Chondrocyte (in vitro differentiated cells): ENCODE results near the gene UNK. TPM values are rescaled to one million over a fixed set of nuclear protein-coding genes. Genes with fewer than 3 reads are reported as not detected.

Experiments
- DNase-seq: peaks from one replicate; pipeline ENCODE4 v3.0.0; 2021; ENCODE audit warnings: mixed read lengths, low spot score
- H3K27ac Mint-ChIP-seq: one replicate; pipeline ENCODE4 v1.8.0; 2021; ENCODE audit warnings: mild to moderate bottlenecking, moderate library complexity, mixed read lengths; ENCODE audit not compliant: unreplicated experiment
- H3K27me3 Mint-ChIP-seq: 2 replicates; pipeline ENCODE4 v1.8.0; 2021; ENCODE audit warnings: low read depth, mixed read lengths
- H3K36me3 Mint-ChIP-seq: 2 replicates; pipeline ENCODE4 v1.8.0; 2021; ENCODE audit warnings: low read depth, mixed read lengths
- H3K4me1 Mint-ChIP-seq: 2 replicates; pipeline ENCODE4 v1.8.0; 2021; ENCODE audit warnings: low read depth, mild to moderate bottlenecking, mixed read lengths
- H3K4me3 Mint-ChIP-seq: one replicate; pipeline ENCODE4 v1.8.0; 2021; ENCODE audit warnings: mild to moderate bottlenecking, moderate library complexity, mixed read lengths; ENCODE audit not compliant: unreplicated experiment
- H3K9me3 Mint-ChIP-seq: 2 replicates; pipeline ENCODE4 v1.8.0; 2021; ENCODE audit warnings: low read depth, mixed read lengths
- CTCF ChIP-seq: fragments of 200-600 bp; sonication (generic); IDR thresholded peaks from 2 replicates; pipeline ENCODE4 v1.5.0; 2021; ENCODE audit warnings: antibody characterized with exemption, mild to moderate bottlenecking, moderate library complexity
- total RNA-seq: library from RNA; stranded (reverse); gene quantifications from 3 replicates; pipeline ENCODE4 v1.2.1, GENCODE V29; 2021

UNK gene
- total RNA-seq, 1 donor from 2014 or later, result 21.0 TPM

GRCh38 chr17:75828076-75828400 is 43.4 kb downstream of the UNK start:
- H3K4me3 Mint-ChIP-seq, result no peak overlapping the region
- H3K9me3 Mint-ChIP-seq, result no peaks in the 10 kb centered on the region
- peak overlapping the region; percentile 8 for H3K27ac Mint-ChIP-seq
- no peak for TF ChIP-seq CTCF
- DNase-seq, result no peak
- peaks cover 2% of the 10 kb centered on the region for H3K36me3 Mint-ChIP-seq
- H3K4me1 Mint-ChIP-seq, result peaks cover 30% of the 10 kb centered on the region
- H3K27me3 Mint-ChIP-seq, result no peaks in the 10 kb centered on the region

- Mint-ChIP-seq H3K9me3 (no peaks in the 10 kb centered on the region), H3K36me3 (peaks cover 1% of the 10 kb centered on the region), H3K27ac (no peak overlapping the region), H3K4me1 (peaks cover 30% of the 10 kb centered on the region), H3K4me3 (no peak overlapping the region), H3K27me3 (no peaks in the 10 kb centered on the region)
- DNase-seq, result peak; percentile 93
- TF ChIP-seq CTCF, result no peak
These were observed 44.1 kb downstream of the UNK start for GRCh38 chr17:75828741-75829140.

- no peak overlapping the region for H3K27ac Mint-ChIP-seq
- peaks cover 22% of the 10 kb centered on the region for H3K4me1 Mint-ChIP-seq
- no peaks in the 10 kb centered on the region for H3K9me3 Mint-ChIP-seq
- H3K27me3 Mint-ChIP-seq, result no peaks in the 10 kb centered on the region
- no peak overlapping the region for H3K4me3 Mint-ChIP-seq
- TF ChIP-seq CTCF, result no peak
- DNase-seq, result no peak
- H3K36me3 Mint-ChIP-seq, result no peaks in the 10 kb centered on the region
These were observed 45.1 kb downstream of the UNK start for GRCh38 chr17:75829747-75830146.

GRCh38 chr17:75830164-75831031 is 45.8 kb downstream of the UNK start:
- TF ChIP-seq CTCF, result peak; percentile 77
- Mint-ChIP-seq H3K27me3 (no peaks in the 10 kb centered on the region), H3K27ac (no peak overlapping the region), H3K36me3 (no peaks in the 10 kb centered on the region), H3K4me3 (no peak overlapping the region), H3K9me3 (no peaks in the 10 kb centered on the region), H3K4me1 (peaks cover 19% of the 10 kb centered on the region)
- DNase-seq, result no peak

GRCh38 chr17:75831032-75831571 is 46.5 kb downstream of the UNK start:
- Mint-ChIP-seq H3K27ac (no peak overlapping the region), H3K36me3 (no peaks in the 10 kb centered on the region), H3K27me3 (no peaks in the 10 kb centered on the region), H3K9me3 (no peaks in the 10 kb centered on the region), H3K4me1 (peaks cover 18% of the 10 kb centered on the region), H3K4me3 (no peak overlapping the region)
- no peak for DNase-seq
- TF ChIP-seq CTCF, result no peak
